ENCODE data around the gene GLMN. TPM values are rescaled to one million over a fixed set of nuclear protein-coding genes. Genes with fewer than 3 reads are reported as not detected.
"Not testable (repeated sequence)": the region's sequence is repeated elsewhere in the genome, so short reads cannot be mapped to it uniquely, and the experiment has no call there.

The GLMN gene
- polyA plus RNA-seq, 1 donor = 11.9 TPM

DNA sequence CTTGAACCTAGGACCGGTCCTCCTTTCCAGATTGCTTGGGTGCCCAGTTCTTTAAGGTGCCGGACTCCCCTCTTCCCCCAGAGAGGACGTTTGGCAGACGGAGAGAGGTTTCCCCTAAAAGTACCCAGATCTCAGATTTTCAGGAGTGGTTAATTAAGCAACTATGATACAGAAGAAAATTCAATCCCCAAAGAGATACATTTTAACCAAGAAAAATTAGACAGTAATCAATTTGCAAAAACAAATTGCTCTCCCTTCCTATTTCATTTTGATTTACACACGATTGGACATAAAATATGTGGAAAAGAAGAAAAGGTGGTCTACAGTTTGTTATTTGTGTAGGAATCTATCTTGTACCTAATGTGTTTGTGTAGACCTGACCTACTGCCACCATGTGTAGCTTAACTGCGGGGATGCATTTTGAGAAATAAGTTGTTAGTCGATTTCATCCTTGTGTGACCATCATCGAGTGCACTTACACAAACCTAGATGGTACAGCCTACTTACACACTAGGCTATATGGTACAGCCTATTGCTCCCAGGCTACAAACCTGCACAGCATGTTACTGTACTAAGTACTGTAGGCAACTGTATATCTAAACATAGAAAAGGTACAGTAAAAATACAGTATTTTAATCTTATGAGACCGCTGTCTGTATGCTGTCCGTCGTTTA is 827 bp upstream of the GLMN start:
- no peak for DNase-seq

DNA sequence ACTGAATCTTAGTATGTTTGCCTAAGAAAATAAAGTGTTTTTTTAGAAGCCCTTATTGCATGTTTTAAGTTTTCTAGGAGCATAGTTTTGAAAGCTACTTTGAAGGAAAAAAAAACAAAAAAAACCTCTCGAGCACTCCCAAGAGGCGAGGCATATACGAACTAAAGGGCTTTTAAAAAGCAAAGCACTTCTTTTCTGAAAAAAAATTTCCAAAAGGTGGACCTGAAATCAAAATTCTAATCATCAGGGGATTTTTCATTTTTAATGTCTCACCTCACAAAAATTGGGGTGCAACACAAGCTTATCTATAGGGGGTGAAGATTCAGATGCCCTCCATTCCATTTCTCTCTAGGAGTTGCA is 594 bp downstream of the GLMN start:
- DNase-seq = peak; percentile 13

DNA sequence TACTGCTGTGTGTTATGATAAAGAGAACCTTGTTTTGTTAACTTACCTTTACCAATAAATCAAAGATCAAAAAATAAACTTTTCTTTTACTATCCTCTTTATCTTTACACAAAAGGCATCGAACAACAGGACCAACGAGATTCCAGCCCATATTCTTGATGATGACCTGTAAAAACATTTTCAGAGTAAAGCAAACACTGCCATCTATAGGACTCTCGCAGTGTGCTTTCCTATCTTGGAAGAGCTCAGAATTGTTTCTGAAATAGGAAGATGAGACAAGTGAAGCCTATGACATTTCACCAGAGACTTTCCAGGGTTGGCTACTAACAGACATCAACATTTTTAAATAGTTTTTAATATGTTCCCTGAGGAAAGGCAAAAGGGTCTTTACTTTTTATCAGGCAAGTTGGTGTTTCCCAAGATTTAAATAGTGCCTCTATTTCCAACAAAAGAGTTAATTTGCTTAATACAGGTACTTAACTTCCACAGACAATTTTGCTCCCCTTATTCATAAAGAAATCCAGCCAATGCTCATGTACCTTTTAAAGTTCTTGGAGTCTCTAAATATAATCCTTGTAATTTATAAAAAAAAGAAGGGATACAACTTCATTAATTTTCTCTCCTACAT is 7.3 kb downstream of the GLMN start:
- DNase-seq = peak; percentile 42

DNA sequence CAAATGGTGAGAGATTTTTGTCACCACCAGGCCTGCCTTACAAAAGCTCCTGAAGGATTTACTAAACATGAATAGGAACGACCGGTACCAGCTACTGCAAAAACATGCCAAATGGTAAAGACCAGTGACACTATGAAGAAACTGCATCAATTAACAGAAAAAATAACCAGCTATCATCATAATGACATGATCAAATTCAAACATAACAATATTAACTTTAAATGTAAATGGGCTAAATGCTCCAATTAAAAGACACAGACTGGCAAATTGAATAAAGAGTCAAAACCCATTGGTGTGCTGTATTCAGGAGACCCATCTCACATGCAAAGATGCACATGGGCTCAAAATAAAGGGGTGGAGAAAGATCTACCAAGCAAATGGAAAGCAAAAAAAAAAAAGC is 17.4 kb downstream of the GLMN start:
- DNase-seq = not testable (repeated sequence)

DNA sequence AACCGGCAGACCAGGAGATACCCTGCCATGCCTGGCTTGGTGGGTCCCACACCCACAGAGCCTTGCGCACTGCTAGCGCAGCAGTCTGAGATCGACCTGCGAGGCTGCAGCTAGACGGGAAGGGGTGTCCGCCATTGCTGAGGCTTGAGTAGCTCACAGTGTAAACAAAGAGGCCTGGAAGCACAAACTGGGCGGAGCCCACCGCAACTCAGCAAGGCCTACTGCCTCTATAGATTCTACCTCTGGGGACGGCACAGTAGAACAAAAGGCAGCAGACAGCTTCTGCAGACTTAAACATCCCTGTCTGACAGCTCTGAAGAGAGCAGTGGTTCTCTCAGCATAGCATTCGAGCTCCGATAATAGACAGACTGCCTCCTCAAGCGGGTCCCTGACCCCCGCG is 19.0 kb downstream of the GLMN start:
- DNase-seq = not testable (repeated sequence)

DNA sequence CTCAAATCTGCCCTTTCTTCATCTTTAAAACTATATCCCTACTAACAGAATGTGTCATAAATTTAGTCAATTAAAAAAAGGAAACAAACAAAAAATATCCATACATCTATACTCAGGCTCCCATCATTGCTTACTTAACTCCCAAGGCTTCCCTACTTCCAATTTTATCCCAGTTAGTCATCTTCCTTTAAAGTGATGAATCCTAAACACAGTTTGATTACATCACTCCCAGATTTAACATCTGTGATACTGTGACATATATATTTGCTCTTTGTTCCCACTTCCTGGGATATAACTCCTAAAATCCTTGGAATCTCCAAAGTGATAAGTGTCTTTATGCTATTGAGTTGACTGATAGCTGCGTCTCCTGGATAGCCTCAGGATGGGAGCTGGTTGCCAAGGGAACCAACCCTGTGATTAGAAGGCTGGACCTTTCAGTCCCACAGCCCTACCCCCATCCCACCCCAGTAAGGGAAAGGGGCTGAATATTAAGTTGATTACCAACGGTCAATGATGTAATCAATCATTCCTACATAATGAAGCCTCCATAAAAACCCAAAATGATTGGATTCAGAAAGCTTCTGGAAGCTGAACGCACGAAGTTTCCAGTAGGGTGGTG is 21.6 kb downstream of the GLMN start:
- DNase-seq = no peak

GRCh38 chr1:92276082-92276481 is 22.7 kb downstream of the GLMN start:
- DNase-seq = no peak

DNA sequence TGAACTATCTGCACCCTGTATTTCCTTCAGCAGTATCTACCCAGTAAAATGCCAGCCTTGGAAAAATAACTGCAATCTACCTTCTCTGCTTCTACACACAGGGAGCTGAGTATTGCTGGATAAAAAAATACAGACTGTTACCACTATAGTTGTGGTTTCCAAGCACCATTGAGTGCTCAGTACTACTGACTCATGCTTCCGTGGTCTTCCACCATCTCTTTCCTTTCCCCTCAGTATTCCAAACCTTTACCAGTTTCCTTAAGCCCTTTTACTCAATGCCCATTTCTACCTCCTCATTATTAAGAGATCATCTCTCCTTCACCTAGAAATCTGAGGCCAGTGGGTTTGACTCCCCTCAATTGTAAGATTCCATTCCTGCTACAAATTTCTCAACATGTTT is 23.8 kb downstream of the GLMN start:
- DNase-seq = no peak

- peak; percentile 10 for DNase-seq
These were observed 25.7 kb downstream of the GLMN start for GRCh38 chr1:92273039-92273438.

- no peak for DNase-seq
These were observed 36.3 kb downstream of the GLMN start for GRCh38 chr1:92262516-92262915.

- DNase-seq = no peak
These were observed 39.4 kb downstream of the GLMN start for GRCh38 chr1:92259350-92259749.

GRCh38 chr1:92254714-92255113 is 44.1 kb downstream of the GLMN start:
- DNase-seq = not testable (repeated sequence)

DNA sequence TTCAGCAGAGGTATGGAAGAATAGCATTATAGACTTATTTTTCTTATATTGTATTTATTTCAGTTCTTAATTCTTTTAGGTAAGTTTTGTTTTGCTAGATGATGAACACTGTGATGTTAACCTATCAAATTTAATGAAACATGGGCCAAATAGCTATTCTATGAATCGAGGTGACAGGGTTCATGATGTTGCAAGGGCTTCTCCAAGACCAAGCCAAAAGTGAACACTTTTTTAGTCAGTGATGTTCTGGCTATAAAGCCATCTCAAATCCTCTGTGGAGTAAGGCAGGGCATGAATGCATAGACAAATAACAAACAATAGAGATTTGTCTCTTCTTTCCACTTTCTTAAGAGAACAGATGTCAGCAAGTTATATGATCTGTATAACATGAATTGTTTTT is 54.4 kb downstream of the GLMN start:
- DNase-seq = no peak

DNA sequence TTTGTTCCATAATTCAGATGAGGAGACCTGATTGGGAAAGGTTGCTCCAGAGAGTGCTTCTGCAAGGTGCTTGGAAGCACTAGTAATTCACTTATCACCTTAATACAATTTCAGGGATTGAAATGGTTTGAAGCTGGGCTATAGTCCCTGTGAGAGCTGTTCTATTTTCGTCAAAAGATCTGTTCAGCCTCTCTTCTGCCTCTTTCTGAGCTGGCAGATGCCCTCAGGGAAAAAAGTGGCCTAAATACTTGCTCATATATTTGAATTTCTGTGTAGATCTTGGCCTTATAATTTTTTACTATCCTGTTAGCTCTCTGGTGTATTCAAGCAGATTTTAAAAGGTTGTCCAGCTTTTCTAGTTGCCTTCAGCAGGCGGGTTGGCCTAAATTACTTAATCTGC is 58.8 kb downstream of the GLMN start:
- no peak for DNase-seq

DNA sequence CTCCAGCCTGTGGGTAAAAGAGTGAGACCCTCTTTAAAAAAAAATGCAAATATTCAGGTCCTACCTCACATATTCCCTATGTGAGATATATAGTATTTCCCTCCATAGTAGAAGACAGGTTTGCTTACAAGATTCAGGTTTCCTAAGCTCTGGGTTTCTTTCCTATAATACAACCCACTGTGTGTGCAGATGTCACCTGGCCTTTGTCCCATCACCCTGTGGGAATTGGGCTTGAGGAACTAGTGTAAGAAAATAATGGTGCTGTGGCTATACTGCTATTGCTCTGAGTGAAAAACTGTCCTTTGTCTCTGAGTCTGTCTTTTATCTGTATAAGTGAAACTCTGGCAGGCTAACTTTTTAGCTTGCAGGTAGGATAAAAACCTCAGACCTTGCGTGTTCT is 68.1 kb downstream of the GLMN start:
- no peak for DNase-seq

- no peak for DNase-seq
These were observed 70.4 kb downstream of the GLMN start for GRCh38 chr1:92228401-92228800.

GRCh38 chr1:92219028-92219427 is 79.8 kb downstream of the GLMN start:
- no peak for DNase-seq

DNA sequence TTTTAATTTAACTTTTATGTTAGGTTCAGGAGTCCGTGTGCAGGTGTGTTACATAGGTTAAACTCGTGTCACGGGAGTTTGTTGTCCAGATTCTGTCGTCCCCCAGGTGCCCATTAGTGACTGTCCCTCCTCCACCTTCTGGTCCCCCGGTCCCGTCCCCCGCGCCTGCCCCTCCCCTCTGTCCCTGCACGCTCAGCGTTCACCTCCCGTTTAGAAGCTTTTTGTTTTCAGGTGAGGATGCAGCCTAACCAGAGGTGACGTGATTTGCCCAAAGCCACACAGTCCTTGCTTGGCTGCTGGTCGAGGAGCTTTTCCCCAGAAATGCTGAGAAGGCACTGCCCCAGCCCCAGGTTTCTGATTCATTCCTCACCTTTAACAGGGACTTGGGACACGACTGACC is 80.2 kb downstream of the GLMN start:
- DNase-seq = no peak

- no peak for DNase-seq
These were observed 81.1 kb downstream of the GLMN start, which contains the start of gene C1orf146 for GRCh38 chr1:92217721-92218120. Gene C1orf146 (plus strand): TSS chr1:92217915. CDS start chr1:92231421, 13,506 bp downstream.

- DNase-seq = no peak
These were observed 87.6 kb downstream of the GLMN start for GRCh38 chr1:92211166-92211565.

- no peak for DNase-seq
These were observed 88.1 kb downstream of the GLMN start for GRCh38 chr1:92210701-92211100.

GRCh38 chr1:92203105-92203504 is 95.7 kb downstream of the GLMN start:
- no peak for DNase-seq

- no peak for DNase-seq
These were observed 96.8 kb downstream of the GLMN start for GRCh38 chr1:92201973-92202372.

Data from hindlimb muscle (tissue), 1 donor.